OCI-LY3 (cell line): Measurements from ENCODE around the gene MYCBP.
A peak's percentile ranks its signal among the peaks of the same experiment; 100 is the strongest.

Experiments
- H2AFZ ChIP-seq: fragments of 200-600, 300-600 bp; shearing (Covaris generic); 2 replicates; pipeline ENCODE4 v1.6.0; 2014; ENCODE audit warnings: antibody characterized with exemption, low read depth, low read length
- H3K27ac ChIP-seq: fragments of 200-600, 300-600 bp; sonication (generic); 2 replicates; pipeline ENCODE4 v1.5.1; 2014; ENCODE audit warnings: mild to moderate bottlenecking, low read length, moderate library complexity, mixed read lengths
- H3K27me3 ChIP-seq: fragments of 200-600, 300-600 bp; sonication (generic); 2 replicates; pipeline ENCODE4 v1.6.1; 2014; ENCODE audit warnings: low read depth, low read length, mixed read lengths
- H3K36me3 ChIP-seq: fragments of 200-600, 300-600 bp; sonication (generic); replicated peaks from 2 replicates; pipeline ENCODE3; 2014; ENCODE audit warnings: low read depth, low read length, mixed read lengths
- H3K4me1 ChIP-seq: fragments of 300-600, 200-600 bp; sonication (generic); 2 replicates; pipeline ENCODE4 v1.6.1; 2014; ENCODE audit warnings: low read length, mixed read lengths
- H3K4me2 ChIP-seq: fragments of 200-600, 300-600 bp; sonication (generic); 2 replicates; pipeline ENCODE4 v1.6.1; 2014; ENCODE audit warnings: low read length, mixed read lengths
- H3K4me3 ChIP-seq: fragments of 300-600, 200-600 bp; sonication (generic); 2 replicates; pipeline ENCODE4 v1.5.1; 2014; ENCODE audit warnings: antibody characterized with exemption, mild to moderate bottlenecking, low read length, moderate library complexity
- H3K79me2 ChIP-seq: fragments of 300-600, 200-600 bp; shearing (Covaris generic); 2 replicates; pipeline ENCODE4 v1.6.1; 2014; ENCODE audit warnings: mild to moderate bottlenecking, low read length, mixed read lengths
- H3K9ac ChIP-seq: fragments of 300-600, 200-600 bp; shearing (Covaris generic); 2 replicates; pipeline ENCODE4 v1.6.0; 2014; ENCODE audit warnings: mild to moderate bottlenecking, low read length, moderate library complexity
- H3K9me3 ChIP-seq: fragments of 200-600, 300-600 bp; shearing (Covaris generic); 2 replicates; pipeline ENCODE4 v1.6.1; 2014; ENCODE audit warnings: low read length, mixed read lengths; ENCODE audit not compliant: insufficient read depth
- H4K20me1 ChIP-seq: fragments of 200-600, 300-600 bp; sonication (generic); 2 replicates; pipeline ENCODE4 v1.6.1; 2016; ENCODE audit warnings: low read length, mixed read lengths; ENCODE audit not compliant: insufficient read depth
- EZH2phosphoT487 ChIP-seq: fragments of 200-600 bp; shearing (Covaris generic); IDR thresholded peaks from 2 replicates; pipeline ENCODE4 v1.6.1; 2018; ENCODE audit warnings: antibody characterized with exemption, mixed run types, low read depth
- TF ChIP-seq, protein P1 (sequence below): fragments of 200-600, 300-600 bp; sonication (generic); IDR thresholded peaks from 2 replicates; pipeline ENCODE4 v1.5.1; 2014; ENCODE audit warnings: antibody characterized with exemption, low read length, low read depth

Gene MYCBP

GRCh38 chr1:38881487-38881886 is 8.3 kb upstream of the MYCBP start, which contains the start of gene GJA9:
GJA9 (minus strand) TSS chr1:38881587; CDS start chr1:38876098, 5,489 bp downstream.
- Histone ChIP-seq H3K27me3 (no peaks in the 10 kb centered on the region), H3K79me2 (no peaks in the 10 kb centered on the region), H2AFZ (no peak within 1 kb of the TSS), H3K36me3 (no peaks in the 10 kb centered on the region), H3K27ac (no peak within 1 kb of the TSS), H3K9ac (no peak within 1 kb of the TSS), H4K20me1 (no peaks in the 10 kb centered on the region), H3K4me1 (no peaks in the 10 kb centered on the region), H3K4me3 (no peak within 1 kb of the TSS), H3K4me2 (no peak within 1 kb of the TSS), H3K9me3 (no peaks in the 10 kb centered on the region)
- TF ChIP-seq EZH2phosphoT487, result no peak
- TF ChIP-seq, protein P1, sequence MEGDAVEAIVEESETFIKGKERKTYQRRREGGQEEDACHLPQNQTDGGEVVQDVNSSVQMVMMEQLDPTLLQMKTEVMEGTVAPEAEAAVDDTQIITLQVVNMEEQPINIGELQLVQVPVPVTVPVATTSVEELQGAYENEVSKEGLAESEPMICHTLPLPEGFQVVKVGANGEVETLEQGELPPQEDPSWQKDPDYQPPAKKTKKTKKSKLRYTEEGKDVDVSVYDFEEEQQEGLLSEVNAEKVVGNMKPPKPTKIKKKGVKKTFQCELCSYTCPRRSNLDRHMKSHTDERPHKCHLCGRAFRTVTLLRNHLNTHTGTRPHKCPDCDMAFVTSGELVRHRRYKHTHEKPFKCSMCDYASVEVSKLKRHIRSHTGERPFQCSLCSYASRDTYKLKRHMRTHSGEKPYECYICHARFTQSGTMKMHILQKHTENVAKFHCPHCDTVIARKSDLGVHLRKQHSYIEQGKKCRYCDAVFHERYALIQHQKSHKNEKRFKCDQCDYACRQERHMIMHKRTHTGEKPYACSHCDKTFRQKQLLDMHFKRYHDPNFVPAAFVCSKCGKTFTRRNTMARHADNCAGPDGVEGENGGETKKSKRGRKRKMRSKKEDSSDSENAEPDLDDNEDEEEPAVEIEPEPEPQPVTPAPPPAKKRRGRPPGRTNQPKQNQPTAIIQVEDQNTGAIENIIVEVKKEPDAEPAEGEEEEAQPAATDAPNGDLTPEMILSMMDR, result no peak

DNA sequence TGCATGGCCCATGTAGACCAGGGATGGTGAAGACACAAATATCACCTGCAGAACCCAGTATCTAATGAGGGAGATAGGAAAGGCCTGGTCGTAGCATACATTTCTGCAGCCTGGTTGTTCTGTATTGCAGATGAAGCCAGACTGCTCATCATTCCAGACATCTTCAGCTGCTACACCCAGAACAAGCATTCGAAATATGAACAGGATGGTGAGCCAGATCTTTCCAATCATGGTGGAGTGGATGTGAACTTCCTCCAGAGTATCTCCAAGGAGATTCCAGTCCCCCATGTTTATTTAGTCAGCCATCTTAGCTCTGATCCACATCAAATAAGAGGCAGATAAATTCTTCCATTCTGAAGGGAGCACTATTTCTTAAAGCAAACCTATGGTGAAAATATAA is 2.7 kb upstream of the MYCBP start:
- peaks cover 20% of the 10 kb centered on the region for H3K79me2 ChIP-seq
- H3K4me2 ChIP-seq, result no peak overlapping the region
- H3K4me3 ChIP-seq, result no peak overlapping the region
- no peaks in the 10 kb centered on the region for H3K36me3 ChIP-seq
- H3K9me3 ChIP-seq, result no peaks in the 10 kb centered on the region
- peaks cover 14% of the 10 kb centered on the region for H3K4me1 ChIP-seq
- no peak overlapping the region for H2AFZ ChIP-seq
- H4K20me1 ChIP-seq, result no peaks in the 10 kb centered on the region
- H3K27me3 ChIP-seq, result no peaks in the 10 kb centered on the region
- H3K27ac ChIP-seq, result no peak overlapping the region
- H3K9ac ChIP-seq, result no peak overlapping the region
- no peak for TF ChIP-seq EZH2phosphoT487
- TF ChIP-seq, protein P1, result no peak

GRCh38 chr1:38872401-38873026 is 634 bp downstream of the MYCBP start:
- H3K4me2 ChIP-seq, result peak overlapping the region; percentile 97
- H3K9ac ChIP-seq, result peak overlapping the region; percentile 76
- H3K9me3 ChIP-seq, result no peaks in the 10 kb centered on the region
- no peak overlapping the region for H2AFZ ChIP-seq
- peaks cover 18% of the 10 kb centered on the region for H3K4me1 ChIP-seq
- peak overlapping the region; percentile 99 for H3K4me3 ChIP-seq
- peaks cover 8% of the 10 kb centered on the region; the same call in 1 of the 2 replicates for H4K20me1 ChIP-seq
- H3K27me3 ChIP-seq, result no peaks in the 10 kb centered on the region
- H3K36me3 ChIP-seq, result peaks cover 2% of the 10 kb centered on the region
- H3K27ac ChIP-seq, result 0 out of 2 replicates have a peak overlapping the region, but pooled peaks have one; percentile 11
- peaks cover 31% of the 10 kb centered on the region for H3K79me2 ChIP-seq
- TF ChIP-seq EZH2phosphoT487, result no peak
- TF ChIP-seq, protein P1, result no peak

GRCh38 chr1:38870996-38871395 is 2.2 kb downstream of the MYCBP start:
- Histone ChIP-seq H3K79me2 (peaks cover 39% of the 10 kb centered on the region), H3K27me3 (no peaks in the 10 kb centered on the region), H3K9ac (no peak overlapping the region), H3K27ac (no peak overlapping the region), H3K9me3 (no peaks in the 10 kb centered on the region), H3K4me1 (peaks cover 19% of the 10 kb centered on the region), H3K36me3 (peaks cover 2% of the 10 kb centered on the region), H3K4me2 (no peak overlapping the region), H4K20me1 (peaks cover 8% of the 10 kb centered on the region; the same call in 1 of the 2 replicates), H2AFZ (no peak overlapping the region), H3K4me3 (no peak overlapping the region)
- no peak for TF ChIP-seq EZH2phosphoT487
- TF ChIP-seq, protein P1, result no peak
